ENCODE results near the gene OLFM1. TPM values are rescaled to one million over a fixed set of nuclear protein-coding genes. Genes with fewer than 3 reads are reported as not detected.
"Not testable (repeated sequence)": the region's sequence is repeated elsewhere in the genome, so short reads cannot be mapped to it uniquely, and the experiment has no call there.

The OLFM1 gene
- total RNA-seq, 4 donors from 2014 or later = 12.1 to 31.4 (median 23.2) TPM

GRCh38 chr9:135160862-135161261 lies 73.4 kb downstream of the OLFM1 start:
- no peak for ATAC-seq (ENCODE audit: low FRiP score)
- TF ChIP-seq CTCF (IDR thresholded peaks at IDR 0.05) = no peak
- DNase-seq (ENCODE audit: low spot score) = no peak

- not testable (repeated sequence) for DNase-seq (ENCODE audit: low spot score); ATAC-seq (ENCODE audit: low FRiP score)
Measured at GRCh38 chr9:135162599-135162998, 75.1 kb downstream of the OLFM1 start.

GRCh38 chr9:135163023-135163780 lies 75.7 kb downstream of the OLFM1 start:
- no peak for ATAC-seq (ENCODE audit: low FRiP score)
- DNase-seq (ENCODE audit: low spot score) = no peak
- no peak for TF ChIP-seq CTCF (IDR thresholded peaks at IDR 0.05)

GRCh38 chr9:135164036-135164435 lies 76.6 kb downstream of the OLFM1 start:
- ATAC-seq (ENCODE audit: low FRiP score) (no peak), DNase-seq (ENCODE audit: low spot score) (no peak)
- no peak for TF ChIP-seq CTCF (IDR thresholded peaks at IDR 0.05)

GRCh38 chr9:135165003-135165711 lies 77.7 kb downstream of the OLFM1 start:
- no peak for TF ChIP-seq CTCF (IDR thresholded peaks at IDR 0.05)
- DNase-seq (ENCODE audit: low spot score) (no peak), ATAC-seq (ENCODE audit: low FRiP score) (no peak)

- ATAC-seq (ENCODE audit: low FRiP score) (no peak), DNase-seq (ENCODE audit: low spot score) (no peak)
- no peak for TF ChIP-seq CTCF (IDR thresholded peaks at IDR 0.05)
Measured at GRCh38 chr9:135165756-135166519, 78.5 kb downstream of the OLFM1 start.

GRCh38 chr9:135166565-135166964 lies 79.1 kb downstream of the OLFM1 start:
- DNase-seq (ENCODE audit: low spot score) = no peak
- no peak for ATAC-seq (ENCODE audit: low FRiP score)
- no peak for TF ChIP-seq CTCF (IDR thresholded peaks at IDR 0.05)
